NB4 (cell line): Measurements from ENCODE around the gene SELENOW.

Experiments used
- MAX ChIP-seq: IDR thresholded peaks from 2 replicates; pipeline ENCODE4 v1.6.1; 2011; ENCODE audit warnings: low read depth, low read length
- POLR2A ChIP-seq: IDR thresholded peaks from 2 replicates; pipeline ENCODE4 v1.6.1; 2011; ENCODE audit warnings: mild to moderate bottlenecking; ENCODE audit not compliant: insufficient read length; ENCODE audit errors: extremely low read depth
- TF ChIP-seq, protein P1 (sequence below): IDR thresholded peaks from one replicate; pipeline ENCODE4 v1.5.1; 2012; ENCODE audit warnings: low read depth, low read length

GRCh38 chr19:47757617-47758442 is 20.7 kb upstream of the SELENOW start:
- TF ChIP-seq, protein P1, sequence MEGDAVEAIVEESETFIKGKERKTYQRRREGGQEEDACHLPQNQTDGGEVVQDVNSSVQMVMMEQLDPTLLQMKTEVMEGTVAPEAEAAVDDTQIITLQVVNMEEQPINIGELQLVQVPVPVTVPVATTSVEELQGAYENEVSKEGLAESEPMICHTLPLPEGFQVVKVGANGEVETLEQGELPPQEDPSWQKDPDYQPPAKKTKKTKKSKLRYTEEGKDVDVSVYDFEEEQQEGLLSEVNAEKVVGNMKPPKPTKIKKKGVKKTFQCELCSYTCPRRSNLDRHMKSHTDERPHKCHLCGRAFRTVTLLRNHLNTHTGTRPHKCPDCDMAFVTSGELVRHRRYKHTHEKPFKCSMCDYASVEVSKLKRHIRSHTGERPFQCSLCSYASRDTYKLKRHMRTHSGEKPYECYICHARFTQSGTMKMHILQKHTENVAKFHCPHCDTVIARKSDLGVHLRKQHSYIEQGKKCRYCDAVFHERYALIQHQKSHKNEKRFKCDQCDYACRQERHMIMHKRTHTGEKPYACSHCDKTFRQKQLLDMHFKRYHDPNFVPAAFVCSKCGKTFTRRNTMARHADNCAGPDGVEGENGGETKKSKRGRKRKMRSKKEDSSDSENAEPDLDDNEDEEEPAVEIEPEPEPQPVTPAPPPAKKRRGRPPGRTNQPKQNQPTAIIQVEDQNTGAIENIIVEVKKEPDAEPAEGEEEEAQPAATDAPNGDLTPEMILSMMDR = no peak
- TF ChIP-seq POLR2A (no peak), MAX (no peak)
